GM19468 (cell line): ENCODE data around the gene ADCY2.

Source experiments
- ATAC-seq: cut with Tn5 transposase; IDR thresholded peaks from one replicate; pipeline ENCODE4 v1.9.1; 2021; ENCODE audit warnings: mild to moderate bottlenecking, moderate library complexity, moderate number of reproducible peaks; ENCODE audit not compliant: unreplicated experiment; ENCODE audit errors: extremely low read depth

ADCY2 gene

GRCh38 chr5:7435503-7435902, 39.6 kb downstream of the ADCY2 start:
- no peak for ATAC-seq

GRCh38 chr5:7436521-7436920, 40.6 kb downstream of the ADCY2 start:
- ATAC-seq = no peak

- no peak for ATAC-seq
Measured at GRCh38 chr5:7437836-7438235, 41.9 kb downstream of the ADCY2 start.

- ATAC-seq = no peak
Measured at GRCh38 chr5:7445068-7445467, 49.1 kb downstream of the ADCY2 start.

GRCh38 chr5:7445831-7446230, 49.9 kb downstream of the ADCY2 start:
- ATAC-seq = no peak

- ATAC-seq = no peak
Measured at GRCh38 chr5:7446913-7447312, 51.0 kb downstream of the ADCY2 start.

- no peak for ATAC-seq
Measured at GRCh38 chr5:7453947-7454346, 58.0 kb downstream of the ADCY2 start.

- ATAC-seq = no peak
Measured at GRCh38 chr5:7456206-7456605, 60.3 kb downstream of the ADCY2 start.

- no peak for ATAC-seq
Measured at GRCh38 chr5:7461371-7461770, 65.4 kb downstream of the ADCY2 start.

- no peak for ATAC-seq
Measured at GRCh38 chr5:7462758-7463157, 66.8 kb downstream of the ADCY2 start.

GRCh38 chr5:7464182-7464581, 68.2 kb downstream of the ADCY2 start:
- ATAC-seq = no peak

GRCh38 chr5:7467179-7467578, 71.2 kb downstream of the ADCY2 start:
- no peak for ATAC-seq

GRCh38 chr5:7468742-7469141, 72.8 kb downstream of the ADCY2 start:
- ATAC-seq = no peak

- ATAC-seq = no peak
Measured at GRCh38 chr5:7471710-7472109, 75.8 kb downstream of the ADCY2 start.

- ATAC-seq = no peak
Measured at GRCh38 chr5:7473115-7473514, 77.2 kb downstream of the ADCY2 start.

- no peak for ATAC-seq
Measured at GRCh38 chr5:7473668-7474215, 77.8 kb downstream of the ADCY2 start.

GRCh38 chr5:7474821-7475403, 79.0 kb downstream of the ADCY2 start:
- no peak for ATAC-seq

- ATAC-seq = no peak
Measured at GRCh38 chr5:7478459-7478858, 82.5 kb downstream of the ADCY2 start.

- no peak for ATAC-seq
Measured at GRCh38 chr5:7488734-7489133, 92.8 kb downstream of the ADCY2 start.

GRCh38 chr5:7492371-7492770, 96.4 kb downstream of the ADCY2 start:
- ATAC-seq = no peak

GRCh38 chr5:7493081-7493480, 97.1 kb downstream of the ADCY2 start:
- no peak for ATAC-seq

- no peak for ATAC-seq
Measured at GRCh38 chr5:7493622-7494021, 97.7 kb downstream of the ADCY2 start.
